Transverse colon (tissue), 3 donors: Measurements from ENCODE around the gene PTRH1.

Experiments used
- EP300 ChIP-seq: sonication (generic); formaldehyde crosslinking; IDR thresholded peaks from one replicate; pipeline ENCODE4 v1.6.1; 2017; ENCODE audit warnings: antibody characterized with exemption, low read depth
- POLR2A ChIP-seq: fragments of 450-650 bp; IDR thresholded peaks from one replicate; pipeline ENCODE4 v1.6.1; 2016; ENCODE audit warnings: antibody characterized with exemption, mild to moderate bottlenecking, moderate library complexity
- TF ChIP-seq, protein P1 (sequence below), 5 experiments: fragments of 200-600 bp in 3 of 5; fragments of 450-650 bp in 2 of 5; sonication (generic) in 3 of 5; IDR thresholded peaks; 1 replicate in 2 of 5; 2 replicates in 3 of 5; pipeline ENCODE4 v1.5.1; 2016 to 2017; ENCODE audit warnings: antibody characterized with exemption in 5 of 5, inconsistent platforms in 3 of 5, mild to moderate bottlenecking in 2 of 5, moderate library complexity in 1 of 5

DNA sequence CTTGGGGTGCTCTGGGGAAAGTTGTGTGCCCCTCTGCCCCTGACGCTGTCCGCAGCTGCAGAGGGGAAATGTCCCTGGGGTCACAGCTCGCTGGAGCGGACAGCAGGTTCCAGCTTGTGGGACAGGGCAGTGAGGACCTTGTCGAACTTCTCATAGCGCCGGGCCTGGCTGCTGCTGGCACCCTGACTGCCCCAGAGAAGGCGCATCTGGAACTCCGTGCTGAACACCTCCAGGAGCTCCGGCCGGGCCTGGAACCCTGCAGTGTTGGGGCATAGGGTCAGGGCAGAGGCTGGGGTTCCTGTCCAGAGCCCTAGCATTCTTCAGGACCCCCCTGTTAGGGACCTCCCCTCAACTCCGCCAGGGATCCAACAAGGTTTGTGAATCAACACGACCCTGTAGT is 23.2 kb upstream of the PTRH1 start:
- TF ChIP-seq, protein P1, sequence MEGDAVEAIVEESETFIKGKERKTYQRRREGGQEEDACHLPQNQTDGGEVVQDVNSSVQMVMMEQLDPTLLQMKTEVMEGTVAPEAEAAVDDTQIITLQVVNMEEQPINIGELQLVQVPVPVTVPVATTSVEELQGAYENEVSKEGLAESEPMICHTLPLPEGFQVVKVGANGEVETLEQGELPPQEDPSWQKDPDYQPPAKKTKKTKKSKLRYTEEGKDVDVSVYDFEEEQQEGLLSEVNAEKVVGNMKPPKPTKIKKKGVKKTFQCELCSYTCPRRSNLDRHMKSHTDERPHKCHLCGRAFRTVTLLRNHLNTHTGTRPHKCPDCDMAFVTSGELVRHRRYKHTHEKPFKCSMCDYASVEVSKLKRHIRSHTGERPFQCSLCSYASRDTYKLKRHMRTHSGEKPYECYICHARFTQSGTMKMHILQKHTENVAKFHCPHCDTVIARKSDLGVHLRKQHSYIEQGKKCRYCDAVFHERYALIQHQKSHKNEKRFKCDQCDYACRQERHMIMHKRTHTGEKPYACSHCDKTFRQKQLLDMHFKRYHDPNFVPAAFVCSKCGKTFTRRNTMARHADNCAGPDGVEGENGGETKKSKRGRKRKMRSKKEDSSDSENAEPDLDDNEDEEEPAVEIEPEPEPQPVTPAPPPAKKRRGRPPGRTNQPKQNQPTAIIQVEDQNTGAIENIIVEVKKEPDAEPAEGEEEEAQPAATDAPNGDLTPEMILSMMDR (IDR thresholded peaks at IDR 0.05): no peak
- TF ChIP-seq POLR2A: no peak
- TF ChIP-seq EP300: no peak
